Measurements from ENCODE around the gene ATN1.

DNA sequence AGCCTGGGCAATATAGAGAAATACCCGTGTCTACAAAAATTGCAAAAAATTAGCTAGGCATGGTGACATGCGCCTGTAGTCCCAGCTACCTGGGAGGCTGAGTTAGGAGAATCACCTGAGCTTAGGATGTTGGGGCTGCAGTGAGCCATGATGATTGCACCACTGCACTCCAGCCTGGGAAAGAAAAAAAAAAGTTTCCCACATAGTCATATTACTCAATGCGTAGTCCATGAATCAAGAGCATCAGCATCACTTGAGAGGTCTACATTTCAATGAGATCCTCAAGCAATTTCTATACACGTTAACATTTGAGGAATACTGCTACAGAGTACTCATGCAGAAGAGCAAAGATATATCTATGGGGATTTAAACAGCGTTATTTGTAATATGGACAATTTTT, 28.3 kb upstream of the ATN1 start:
- no peak for TF ChIP-seq CTCF (IDR thresholded peaks at IDR 0.05)
- no peak for TF ChIP-seq POLR2AphosphoS5 (IDR thresholded peaks at IDR 0.05)
- no peak for TF ChIP-seq POLR2A (IDR thresholded peaks at IDR 0.05)
